Stimulated activated CD8-positive, alpha-beta memory T cell treated with anti-CD3 and anti-CD28 coated beads, Interleukin-4, amount 100 ng/mL, for 48 hours (primary cell): ENCODE results near the gene RRH.
"Not testable (repeated sequence)": the region's sequence is repeated elsewhere in the genome, so short reads cannot be mapped to it uniquely, and the experiment has no call there.

Source experiments
- DNase-seq: peaks from one replicate; pipeline ENCODE4 v3.0.0-alpha.2; 2020

The RRH gene, protein sequence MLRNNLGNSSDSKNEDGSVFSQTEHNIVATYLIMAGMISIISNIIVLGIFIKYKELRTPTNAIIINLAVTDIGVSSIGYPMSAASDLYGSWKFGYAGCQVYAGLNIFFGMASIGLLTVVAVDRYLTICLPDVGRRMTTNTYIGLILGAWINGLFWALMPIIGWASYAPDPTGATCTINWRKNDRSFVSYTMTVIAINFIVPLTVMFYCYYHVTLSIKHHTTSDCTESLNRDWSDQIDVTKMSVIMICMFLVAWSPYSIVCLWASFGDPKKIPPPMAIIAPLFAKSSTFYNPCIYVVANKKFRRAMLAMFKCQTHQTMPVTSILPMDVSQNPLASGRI

DNA sequence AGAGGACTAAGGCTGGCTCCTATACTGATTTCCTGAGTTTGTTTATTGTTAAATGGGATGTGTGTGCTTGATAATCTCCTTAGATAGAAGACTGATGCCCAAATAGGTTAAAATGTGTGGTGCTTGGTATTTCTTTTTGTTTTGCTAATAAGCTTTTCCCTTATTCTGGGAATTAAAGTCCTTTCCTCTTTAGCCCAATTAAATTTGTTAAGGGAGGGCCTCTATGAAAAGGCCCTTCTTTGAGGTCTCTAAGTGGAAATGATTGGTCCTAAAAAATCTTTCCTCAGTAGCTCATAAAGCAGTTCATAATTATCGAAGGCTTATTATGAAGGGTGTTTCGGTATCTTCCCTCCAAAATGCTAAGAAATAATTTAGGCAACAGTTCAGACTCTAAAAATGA is at the start of gene RRH:
Gene RRH (plus strand): TSS at position 301 of the 400 bp plus-strand sequence. CDS start 56 bp downstream, at position 357.
- no peak for DNase-seq

DNA sequence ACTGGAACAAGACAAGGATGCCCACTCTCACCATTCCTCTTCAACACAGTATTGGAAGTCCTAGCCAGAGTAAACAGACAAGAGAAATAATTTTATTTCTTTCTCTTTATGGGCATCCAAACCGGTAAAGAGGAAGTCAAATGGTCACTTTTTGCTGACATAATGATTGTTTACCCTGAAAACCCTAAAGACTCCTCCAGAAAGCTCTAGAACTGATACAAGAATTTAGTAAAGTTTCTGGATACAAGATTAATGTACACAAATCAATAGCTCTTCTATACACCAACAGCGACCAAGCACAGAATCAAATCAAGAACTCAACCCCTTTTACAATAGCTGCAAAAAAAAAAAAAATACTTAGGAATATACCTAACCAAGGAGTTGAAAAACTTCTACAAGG is 45.7 kb upstream of the RRH start:
- DNase-seq: not testable (repeated sequence)

DNA sequence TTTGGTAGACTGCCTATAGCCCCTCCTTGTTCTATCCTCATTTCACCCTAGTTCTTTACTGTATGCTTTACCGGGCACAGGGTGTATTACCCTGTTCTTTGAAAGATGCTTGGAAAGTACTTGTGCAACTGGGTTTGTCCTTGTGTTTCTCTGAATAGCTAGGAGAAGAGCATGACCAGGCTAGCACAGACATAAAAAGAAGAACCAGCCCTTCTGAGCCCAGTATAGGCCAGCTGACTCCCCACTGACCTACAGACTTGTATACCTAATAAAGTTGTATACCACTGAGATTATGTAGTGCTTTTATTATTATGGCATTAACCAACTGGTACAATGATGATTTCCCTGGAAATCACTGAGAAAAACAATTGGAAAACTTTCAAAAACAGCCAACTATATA is 40.9 kb upstream of the RRH start:
- no peak for DNase-seq

DNA sequence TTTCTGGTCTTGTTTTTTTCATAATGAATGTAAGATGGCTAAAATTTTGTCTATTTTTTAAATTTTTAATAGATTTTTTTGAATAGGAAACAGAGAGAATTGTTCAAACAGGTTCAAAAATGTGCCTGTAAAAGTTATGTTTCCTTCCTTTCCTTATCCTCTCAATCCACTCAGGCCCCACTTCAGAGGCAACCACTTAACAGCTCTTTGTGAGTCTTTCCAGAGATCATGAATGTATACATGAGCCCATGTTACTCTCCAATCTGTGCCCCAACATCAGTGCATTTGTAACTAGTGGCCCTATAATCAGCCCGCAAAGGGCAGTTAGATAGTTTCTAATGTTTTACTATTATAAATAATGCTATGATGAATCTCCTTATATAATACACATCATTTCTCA is 40.0 kb upstream of the RRH start:
- DNase-seq: no peak

DNA sequence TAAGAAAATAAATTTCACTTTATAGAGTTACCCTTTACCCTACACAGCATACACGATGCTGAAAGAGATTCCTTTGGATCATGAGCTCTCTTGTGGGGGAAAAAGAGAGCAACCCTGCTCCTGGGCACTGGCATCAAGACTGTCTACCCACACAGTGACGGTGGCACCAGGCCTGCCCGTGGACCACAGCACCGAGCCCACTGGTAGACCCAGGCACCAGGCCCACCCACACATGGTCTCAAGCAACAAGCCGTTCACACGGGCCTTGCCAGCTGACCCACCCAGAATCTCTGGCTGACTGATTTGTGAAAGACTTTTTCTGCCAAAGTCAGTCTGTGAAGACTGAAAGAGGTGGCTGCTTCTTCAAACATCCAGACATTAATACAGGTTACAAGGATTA is 32.7 kb upstream of the RRH start:
- DNase-seq: no peak

DNA sequence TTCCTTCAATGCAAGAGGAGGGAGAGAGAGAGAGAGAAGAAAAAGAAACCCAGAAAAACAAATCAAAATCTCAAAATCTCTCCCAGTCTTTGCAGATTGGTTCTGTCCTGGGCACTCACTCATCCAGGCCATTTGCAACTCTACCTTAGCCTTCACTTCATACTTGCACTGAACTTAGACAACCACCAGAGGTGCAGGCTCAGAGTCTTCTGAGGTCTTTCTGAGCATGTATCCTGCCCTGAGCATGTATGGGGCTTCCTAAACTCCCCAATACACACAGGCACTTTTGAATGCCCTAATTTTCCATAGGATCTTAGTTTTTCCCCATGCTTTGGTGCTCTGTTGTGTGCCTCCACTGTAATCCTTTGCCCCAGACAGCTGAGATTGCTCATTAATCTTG is 28.9 kb upstream of the RRH start:
- no peak for DNase-seq

DNA sequence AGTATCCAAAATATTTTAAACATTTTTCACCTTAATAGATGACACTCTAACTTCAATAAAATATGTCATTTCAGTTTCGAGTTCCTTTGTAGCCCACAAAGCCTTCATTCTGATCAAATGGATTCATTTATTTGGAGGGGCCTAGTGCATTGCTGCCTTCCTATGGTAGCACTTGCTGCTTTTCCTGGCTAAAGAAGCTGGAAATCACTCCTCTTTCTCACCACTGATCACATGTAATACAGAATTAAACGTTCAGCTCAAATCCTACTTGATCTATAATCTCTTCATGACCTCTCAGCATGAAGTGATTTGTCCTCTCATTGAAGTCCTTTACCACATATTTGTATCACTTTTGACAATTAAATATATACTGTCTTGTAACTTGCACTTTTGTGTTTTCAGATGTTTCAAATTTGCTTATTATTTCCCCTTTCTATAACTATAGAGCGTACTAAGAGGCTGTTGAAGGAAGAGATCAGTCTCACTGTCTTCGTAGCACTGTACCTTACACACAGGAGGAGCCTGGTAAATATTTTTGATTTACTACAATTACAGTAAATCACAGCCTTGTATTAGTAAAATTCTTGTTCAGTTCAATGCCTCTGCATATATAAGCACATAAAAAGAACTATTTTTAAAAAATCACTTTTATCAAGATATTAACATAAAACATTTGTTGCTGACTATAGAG is 26.5 kb upstream of the RRH start:
- DNase-seq: no peak

DNA sequence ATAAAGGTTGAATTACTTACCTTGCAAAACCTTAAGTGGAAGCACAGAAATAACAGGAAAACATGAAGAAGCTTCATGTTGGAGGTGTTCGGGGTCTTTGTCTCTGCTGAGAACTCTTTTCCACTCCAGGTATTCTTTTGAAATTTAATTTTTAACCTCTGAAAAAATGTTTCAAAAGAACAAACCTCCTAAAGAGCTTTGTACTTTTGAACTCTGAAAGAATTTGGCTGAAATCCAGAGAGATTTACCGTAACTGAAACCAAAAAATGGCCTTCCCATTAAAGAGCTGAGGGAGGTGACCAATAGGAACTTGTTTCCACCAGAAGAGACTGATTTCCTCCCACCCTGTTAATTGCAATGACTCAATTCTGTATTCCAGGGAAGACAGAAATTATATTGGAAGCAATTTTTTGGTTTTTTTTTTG is 25.9 kb upstream of the RRH start, which contains the start of gene CFI:
Gene CFI (minus strand): TSS at position 105 of the 425 bp plus-strand sequence. CDS start 28 bp downstream, at position 77.
- DNase-seq: no peak

DNA sequence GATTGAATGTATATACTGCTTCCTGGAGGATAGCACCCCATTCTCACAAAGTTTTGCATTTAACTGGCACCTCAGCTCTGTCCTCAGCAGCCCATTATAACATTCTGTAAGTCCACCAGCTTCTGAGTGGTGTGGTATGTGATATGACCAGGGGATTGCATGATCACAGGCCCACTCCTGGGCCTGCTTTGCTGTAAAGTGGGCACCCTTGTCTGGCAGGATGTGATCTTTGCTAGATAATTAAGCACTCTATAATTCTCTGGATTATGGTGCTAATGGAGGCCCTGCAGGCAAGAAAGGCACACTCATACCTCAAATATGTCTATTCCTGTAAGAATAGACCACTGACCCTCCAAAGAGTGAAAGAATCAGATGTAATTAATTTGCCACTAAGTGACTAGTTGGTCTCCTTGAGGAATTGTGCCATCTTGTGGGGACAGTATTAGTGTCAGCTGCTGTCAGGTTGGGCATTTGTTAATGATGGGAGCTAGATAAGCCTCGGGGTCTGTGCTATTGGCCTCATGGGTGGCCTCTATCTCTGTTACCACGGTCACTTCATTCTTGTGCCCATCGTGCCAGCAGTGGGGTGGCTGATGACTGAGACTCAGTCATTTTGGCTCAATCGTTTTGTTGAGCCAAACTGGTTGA is 23.7 kb upstream of the RRH start:
- DNase-seq: no peak

DNA sequence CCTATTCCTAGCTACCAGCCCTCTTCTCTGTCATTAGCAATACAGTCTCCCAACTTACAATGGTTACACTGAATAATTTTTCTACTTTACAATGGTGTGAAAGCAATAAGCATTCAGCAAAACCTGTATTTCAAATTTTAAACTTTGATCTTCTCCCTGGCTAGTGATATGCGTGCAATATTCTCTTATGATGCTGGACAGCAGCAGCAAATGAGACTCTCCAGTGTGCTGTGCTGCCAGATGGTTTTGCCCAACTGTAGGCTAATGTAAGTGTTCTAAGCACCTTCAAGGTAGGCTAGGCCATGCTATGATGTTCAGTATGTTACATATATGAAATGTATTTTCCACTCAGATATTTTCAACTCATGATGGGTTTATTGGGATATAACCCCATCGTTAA is 18.1 kb upstream of the RRH start:
- no peak for DNase-seq

DNA sequence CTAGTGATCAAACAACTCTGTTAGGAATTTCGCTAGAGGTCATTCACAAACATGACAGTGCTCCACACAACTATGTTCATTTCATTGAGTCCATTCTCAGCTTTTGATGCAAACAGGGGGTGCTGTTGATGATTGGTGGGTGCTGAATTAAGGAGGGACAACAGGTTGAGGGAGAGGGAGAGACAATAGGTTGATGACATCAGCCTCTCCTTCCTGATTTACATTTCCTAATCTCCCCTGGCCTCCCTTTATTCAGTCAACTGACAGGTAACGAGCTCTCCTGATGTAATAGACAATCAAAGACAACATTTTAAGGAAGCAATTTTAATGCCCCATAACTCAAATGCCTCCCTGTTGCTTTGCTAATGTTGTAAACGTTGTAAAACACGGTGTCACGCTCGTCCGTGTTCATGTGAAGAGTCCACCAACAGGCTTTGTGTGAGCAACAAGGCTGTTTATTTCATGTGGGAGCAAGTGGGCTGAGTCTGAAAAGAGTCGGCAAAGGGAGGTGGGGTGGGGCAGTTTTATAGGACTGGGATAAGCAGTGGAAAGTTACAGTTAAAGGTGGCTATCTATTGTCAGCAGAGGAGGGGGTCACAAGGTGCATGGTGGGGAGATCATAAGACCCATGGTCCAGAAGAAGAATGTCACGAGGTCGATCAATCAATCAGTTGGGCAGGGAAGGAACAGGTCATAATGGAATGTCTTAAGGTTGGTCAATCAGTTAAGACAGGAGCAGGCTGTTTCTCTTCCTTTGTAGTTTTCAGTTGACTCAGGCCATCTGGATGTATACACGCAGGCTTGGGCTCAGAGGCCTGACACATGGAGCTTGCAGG is 17.0 kb upstream of the RRH start:
- no peak for DNase-seq

DNA sequence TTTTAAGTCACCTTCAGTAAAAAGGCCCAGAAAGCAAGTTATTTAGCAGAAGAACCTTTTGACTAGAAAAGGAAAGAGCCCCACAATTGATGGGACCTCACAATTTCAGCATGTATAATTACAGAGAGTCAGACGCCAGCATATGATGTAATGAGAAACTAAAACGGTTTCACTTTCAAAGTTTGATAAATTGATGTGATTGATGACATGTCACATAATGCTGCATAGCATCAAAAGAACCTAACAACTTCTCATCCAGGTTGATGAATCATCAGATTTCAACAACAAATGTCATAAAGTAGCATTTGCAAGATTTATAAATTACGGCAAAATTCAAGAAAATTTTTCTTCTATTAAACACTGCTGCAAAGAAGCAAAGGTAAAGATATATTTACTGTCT is 16.1 kb upstream of the RRH start:
- DNase-seq: no peak

DNA sequence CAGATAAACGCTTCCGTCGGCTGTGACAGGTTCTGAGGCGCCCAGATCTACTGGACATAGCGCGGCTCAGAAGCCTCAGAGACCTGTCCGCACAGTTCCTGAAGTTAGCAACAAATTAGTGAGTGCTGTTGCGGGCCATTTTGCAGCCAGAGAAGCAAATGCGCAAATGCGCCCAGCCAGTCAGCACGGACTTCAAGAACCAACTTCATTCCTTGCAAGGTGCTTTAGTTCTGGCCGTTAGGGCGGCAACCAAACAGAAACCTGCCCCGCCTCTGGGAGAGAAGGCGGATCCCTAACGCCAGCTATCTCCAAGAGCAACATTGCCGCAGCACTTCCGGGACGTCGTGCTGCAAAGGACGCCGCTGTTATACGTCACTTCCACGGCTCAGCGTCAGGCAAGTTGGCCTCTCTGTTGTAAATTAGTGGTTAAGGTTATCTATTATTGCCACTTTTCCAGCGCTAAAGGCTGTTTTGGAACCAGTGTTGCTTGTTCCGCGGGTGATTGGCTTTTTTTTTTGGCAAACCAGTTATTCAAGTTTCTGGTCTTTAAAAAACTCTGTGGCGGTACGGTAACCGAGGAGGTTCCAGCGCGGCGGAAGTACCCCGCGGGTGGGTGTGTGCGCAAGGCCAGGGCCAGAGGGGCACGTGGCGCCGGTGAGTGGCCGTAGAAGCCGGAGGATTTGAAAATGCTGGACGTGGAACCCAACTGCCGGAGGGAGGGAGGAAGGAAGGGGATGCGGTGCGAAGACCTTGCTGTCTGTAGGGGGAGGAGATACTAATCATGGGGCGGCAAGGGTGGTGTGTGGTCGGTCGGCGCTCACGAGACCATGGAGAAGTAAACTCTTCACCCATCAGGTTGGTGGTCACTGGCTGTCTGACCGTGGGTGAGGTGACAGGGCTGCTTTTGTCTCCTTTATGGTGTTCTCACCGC is 12.4 kb upstream of the RRH start, which contains the start of gene GAR1:
Gene GAR1 (plus strand): TSS at position 612 of the 931 bp plus-strand sequence. CDS start 403 bp downstream, outside the sequence.
- peak; percentile 90 for DNase-seq

DNA sequence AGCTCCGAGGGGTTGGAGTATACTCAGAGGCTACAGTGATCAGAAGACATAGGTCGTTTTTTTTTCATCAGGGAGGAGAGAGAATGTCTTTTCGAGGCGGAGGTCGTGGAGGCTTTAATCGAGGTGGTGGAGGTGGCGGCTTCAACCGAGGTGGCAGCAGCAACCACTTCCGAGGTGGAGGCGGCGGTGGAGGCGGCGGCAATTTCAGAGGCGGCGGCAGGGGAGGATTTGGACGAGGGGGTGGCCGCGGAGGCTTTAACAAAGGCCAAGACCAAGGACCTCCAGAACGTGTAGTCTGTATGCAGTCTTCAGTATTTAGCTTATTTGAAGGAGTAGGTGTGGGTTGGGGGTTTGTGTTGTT is 11.7 kb upstream of the RRH start:
- peak; percentile 68 for DNase-seq

DNA sequence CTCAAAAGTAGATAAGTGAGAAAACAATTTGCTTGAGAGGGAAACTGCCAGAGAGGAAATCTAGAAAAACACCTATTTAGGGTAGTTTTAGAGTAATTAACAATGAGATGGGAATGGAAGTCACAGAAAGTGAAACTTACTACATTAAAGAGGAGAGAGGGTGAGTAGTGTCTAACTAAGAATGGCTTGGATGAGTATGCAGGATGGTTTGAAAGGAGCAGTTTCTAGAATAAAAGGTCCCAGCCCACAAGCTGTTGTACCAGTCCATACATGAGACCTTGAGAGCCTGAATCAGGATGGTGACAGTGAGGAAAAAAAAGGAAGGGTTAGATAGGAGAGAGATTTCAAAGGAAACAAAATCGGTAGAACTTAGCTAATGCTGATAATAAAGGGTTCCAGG is 10.9 kb upstream of the RRH start:
- DNase-seq: no peak

DNA sequence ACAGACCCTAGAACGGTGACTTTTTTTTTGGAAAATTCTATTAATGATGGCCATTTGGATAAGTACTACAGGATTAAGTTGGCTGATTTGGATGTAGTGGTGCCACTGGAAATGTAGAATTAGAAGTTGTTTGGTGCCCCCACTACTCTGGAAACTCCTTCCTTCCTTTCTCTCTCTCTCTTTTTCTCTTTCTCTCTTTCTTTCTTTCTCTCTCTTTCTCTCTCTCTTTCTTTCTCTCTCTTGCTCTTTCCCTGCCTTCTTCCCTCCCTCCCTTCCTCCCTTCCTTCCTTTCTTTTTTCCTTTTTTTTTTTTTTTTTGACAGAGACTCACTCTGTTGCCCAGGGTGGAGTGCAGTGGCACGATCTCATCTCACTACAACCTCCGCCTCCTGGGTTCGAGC is 9.5 kb upstream of the RRH start:
- no peak for DNase-seq

DNA sequence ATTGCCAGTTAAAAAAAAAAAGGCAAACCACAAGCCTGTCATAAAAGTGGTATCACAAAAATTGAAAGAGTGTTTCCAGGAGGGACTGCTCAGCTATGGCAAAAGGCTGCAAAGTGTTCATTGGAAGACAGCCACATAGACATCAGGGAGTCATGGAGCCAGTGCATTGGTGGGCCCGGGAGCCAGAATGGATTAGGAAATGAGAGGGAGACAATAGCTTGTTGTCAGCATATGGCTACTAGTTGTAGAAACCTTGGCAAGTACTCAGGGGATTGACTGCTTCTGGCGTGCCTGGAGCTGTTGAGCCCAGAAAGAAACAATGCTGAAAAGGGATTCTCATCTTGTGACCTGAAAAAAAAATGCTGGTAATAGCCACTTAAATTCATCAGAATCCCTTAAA is 7.2 kb upstream of the RRH start:
- DNase-seq: no peak

DNA sequence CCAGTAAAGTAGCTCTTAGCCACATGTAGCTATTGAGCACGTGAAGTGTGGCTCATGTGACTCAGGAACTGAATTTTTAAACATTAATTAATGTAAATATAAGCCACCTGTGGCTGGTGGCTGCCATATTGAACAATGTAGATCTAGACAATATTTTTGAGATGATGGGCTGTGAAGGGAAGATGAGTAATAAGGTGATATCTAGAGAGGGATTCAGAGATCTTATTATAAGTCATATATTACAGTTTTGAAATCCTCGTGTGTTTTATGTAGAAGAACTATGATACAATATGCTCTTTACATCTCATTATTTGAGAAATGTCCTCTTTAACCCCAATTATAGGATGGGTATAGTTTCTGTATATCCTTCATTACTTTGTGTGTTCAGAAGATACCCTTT is 6.6 kb upstream of the RRH start:
- DNase-seq: no peak

DNA sequence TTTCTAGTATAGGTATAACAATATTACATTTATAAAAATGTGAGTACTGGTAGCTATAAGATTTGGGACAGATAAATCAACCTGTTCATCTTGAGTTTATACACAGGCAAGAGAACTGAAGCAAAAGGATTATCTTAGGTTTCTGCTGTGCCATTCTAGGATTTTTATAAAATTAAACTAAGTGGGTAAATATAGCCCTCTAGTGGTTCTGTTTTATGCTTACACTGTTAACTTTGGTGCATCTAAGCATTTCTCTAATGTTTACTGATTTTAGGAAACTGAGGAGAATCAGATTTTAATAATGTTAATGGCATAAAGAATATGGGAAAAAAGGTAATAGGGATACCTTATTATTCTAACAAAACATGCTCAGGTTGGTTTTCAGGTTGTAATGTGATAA is 1.1 kb upstream of the RRH start:
- no peak for DNase-seq

DNA sequence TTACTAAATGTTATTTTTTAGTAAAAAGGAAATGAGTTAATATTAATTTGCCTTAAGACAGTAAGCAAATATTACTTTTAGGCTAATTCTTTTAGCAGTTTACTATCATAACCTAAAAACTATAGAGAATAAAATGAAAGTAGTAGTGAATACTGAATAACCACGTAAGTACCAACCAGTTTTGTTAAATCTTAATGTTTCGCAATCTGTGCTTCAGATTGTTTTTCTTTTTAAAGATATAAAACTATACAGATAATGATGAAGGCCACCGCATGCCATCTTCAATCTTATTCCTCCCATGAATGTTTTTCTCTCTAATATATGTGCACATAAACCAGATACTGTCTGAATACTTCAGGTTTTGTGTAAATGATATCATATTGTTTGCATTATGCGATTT is 6.0 kb downstream of the RRH start:
- no peak for DNase-seq

DNA sequence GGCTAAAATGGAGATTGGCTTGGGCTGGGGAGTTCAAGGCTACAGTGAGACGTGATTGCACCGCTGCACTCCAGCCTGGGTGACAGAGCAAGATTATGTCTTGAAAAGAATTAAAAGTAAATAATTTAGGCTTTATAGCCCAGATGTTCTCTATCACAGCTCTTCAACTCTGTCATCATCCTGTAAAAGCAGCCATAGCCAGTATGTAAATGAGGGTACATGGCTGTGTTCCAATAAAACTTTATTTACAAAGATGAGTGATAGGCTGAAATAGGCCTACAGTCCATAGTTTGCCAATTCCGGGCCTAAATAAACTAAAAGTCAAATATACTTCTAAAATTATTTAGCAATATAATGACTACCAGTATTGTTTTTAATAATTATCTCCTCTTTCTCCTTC is 9.2 kb downstream of the RRH start:
- DNase-seq: no peak
